Measurements from ENCODE around the gene MSI2.

MSI2 gene

GRCh38 chr17:57312242-57312641 lies 55.9 kb downstream of the MSI2 start:
- TF ChIP-seq, protein P1, sequence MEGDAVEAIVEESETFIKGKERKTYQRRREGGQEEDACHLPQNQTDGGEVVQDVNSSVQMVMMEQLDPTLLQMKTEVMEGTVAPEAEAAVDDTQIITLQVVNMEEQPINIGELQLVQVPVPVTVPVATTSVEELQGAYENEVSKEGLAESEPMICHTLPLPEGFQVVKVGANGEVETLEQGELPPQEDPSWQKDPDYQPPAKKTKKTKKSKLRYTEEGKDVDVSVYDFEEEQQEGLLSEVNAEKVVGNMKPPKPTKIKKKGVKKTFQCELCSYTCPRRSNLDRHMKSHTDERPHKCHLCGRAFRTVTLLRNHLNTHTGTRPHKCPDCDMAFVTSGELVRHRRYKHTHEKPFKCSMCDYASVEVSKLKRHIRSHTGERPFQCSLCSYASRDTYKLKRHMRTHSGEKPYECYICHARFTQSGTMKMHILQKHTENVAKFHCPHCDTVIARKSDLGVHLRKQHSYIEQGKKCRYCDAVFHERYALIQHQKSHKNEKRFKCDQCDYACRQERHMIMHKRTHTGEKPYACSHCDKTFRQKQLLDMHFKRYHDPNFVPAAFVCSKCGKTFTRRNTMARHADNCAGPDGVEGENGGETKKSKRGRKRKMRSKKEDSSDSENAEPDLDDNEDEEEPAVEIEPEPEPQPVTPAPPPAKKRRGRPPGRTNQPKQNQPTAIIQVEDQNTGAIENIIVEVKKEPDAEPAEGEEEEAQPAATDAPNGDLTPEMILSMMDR (conservative IDR thresholded peaks at IDR 0.05): no peak
- H3K27ac ChIP-seq: no peak overlapping the region

DNA sequence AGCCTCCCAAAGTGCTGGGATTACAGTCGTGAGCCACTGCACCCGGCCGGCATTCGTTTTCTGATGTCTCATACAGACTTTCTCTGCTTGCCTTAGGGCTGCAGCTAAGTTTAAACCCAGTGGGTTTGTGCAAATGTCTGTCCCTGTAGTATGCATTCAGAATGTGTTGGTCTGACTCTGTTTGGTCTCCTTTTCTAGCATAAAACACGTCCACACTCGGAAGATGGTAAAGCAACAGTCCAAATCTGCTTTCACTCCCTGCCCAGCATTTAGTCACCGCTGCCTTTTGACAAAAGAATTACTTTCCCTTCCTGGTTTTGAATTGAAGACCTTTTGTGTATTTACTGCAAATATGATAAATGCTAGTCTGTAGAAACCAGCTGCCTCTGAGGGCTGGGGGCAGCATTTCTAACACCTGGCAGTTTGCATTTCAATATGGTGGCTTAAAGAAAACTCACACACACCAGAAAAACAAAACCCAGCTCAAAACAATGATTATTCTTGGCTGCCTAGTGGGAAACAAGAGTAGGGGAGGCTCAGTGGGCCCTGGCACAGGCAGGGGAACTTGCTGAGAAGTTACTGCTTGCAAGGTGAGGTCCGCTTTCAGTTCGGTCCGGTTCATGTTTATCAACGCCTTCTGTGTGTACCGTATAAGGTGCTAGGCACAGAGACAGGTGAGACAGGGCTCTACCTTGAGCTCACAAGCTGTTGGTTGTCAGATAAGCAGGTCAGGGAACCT lies 56.9 kb downstream of the MSI2 start:
- TF ChIP-seq, protein P1 (conservative IDR thresholded peaks at IDR 0.05): no peak
- no peak overlapping the region for H3K27ac ChIP-seq

- no peak overlapping the region for H3K27ac ChIP-seq
- TF ChIP-seq, protein P1 (conservative IDR thresholded peaks at IDR 0.05): no peak
Observed at GRCh38 chr17:57315061-57316015, 59.0 kb downstream of the MSI2 start.

- TF ChIP-seq, protein P1 (conservative IDR thresholded peaks at IDR 0.05): no peak
- no peak overlapping the region for H3K27ac ChIP-seq
Observed at GRCh38 chr17:57316361-57316760, 60.0 kb downstream of the MSI2 start.

DNA sequence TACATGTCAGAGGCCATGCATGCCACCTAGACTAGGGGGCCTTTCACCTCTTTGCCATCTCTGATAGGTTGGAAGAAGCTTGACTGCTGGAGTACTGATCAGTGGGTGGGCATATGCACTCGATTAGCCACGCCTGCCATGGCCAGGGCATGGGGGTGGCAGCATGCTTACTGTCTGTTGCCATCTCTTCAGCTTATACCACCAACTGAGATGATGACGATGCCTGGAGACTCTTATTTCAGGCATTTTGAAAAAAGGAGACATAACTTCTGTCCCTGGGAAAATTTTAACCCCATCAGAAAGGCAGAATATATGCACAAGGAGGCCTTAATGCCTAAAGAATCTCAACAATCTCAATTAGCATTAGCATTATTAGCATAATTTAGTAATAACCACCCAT lies 60.8 kb downstream of the MSI2 start:
- TF ChIP-seq, protein P1 (conservative IDR thresholded peaks at IDR 0.05): no peak
- no peak overlapping the region for H3K27ac ChIP-seq

- TF ChIP-seq, protein P1 (conservative IDR thresholded peaks at IDR 0.05): no peak
- no peak overlapping the region for H3K27ac ChIP-seq
Observed at GRCh38 chr17:57318913-57319312, 62.6 kb downstream of the MSI2 start.

DNA sequence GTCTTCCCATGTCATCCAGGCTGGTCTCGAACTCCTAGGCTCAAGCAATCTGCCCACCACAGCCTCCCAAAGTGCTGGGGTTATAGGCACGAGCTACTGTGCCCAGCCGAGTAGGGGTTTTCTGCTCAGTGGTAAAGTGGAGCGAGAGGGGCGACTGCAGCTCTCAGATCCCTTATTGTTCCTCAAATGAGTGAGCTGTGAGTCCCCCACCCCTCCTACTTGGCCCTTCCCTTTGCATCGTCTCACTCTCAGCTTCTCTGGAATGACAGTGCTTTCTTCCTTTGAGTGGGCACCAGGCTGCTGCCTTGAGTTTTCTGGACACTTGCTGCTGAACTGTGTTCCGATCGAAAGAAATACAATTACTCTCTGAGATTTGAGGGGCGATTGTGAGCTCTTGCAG lies 63.5 kb downstream of the MSI2 start:
- no peak overlapping the region for H3K27ac ChIP-seq
- TF ChIP-seq, protein P1 (conservative IDR thresholded peaks at IDR 0.05): no peak

All from VCaP (cell line).